NCI-H1930 (cell line): ENCODE data around the gene LY9.

Experiments
- DNase-seq, 2 experiments: peaks; one replicate each; lab custom pipeline; 2025; lab: John Stamatoyannopoulos, UW

Gene LY9, protein sequence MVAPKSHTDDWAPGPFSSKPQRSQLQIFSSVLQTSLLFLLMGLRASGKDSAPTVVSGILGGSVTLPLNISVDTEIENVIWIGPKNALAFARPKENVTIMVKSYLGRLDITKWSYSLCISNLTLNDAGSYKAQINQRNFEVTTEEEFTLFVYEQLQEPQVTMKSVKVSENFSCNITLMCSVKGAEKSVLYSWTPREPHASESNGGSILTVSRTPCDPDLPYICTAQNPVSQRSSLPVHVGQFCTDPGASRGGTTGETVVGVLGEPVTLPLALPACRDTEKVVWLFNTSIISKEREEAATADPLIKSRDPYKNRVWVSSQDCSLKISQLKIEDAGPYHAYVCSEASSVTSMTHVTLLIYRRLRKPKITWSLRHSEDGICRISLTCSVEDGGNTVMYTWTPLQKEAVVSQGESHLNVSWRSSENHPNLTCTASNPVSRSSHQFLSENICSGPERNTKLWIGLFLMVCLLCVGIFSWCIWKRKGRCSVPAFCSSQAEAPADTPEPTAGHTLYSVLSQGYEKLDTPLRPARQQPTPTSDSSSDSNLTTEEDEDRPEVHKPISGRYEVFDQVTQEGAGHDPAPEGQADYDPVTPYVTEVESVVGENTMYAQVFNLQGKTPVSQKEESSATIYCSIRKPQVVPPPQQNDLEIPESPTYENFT

DNA sequence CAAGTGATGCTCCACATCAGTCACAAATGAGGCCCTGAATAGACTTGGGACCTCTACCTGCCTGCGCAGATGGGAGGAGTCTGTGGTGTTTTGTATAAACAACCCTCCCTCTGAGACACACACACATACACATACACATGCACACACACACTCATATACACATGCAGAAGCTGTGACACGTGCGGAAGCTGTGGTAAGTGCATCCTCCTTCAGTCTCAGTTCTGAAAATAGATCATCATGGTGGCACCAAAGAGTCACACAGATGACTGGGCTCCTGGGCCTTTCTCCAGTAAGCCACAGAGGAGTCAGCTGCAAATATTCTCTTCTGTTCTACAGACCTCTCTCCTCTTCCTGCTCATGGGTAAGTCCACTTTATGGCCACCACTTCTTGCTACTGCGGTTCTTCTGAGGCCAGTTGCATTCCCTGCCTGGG lies at the start of gene LY9:
Gene LY9 (plus strand): TSS at position 224 of the 433 bp plus-strand sequence. CDS start 14 bp downstream, at position 238.
- no peak for DNase-seq

DNA sequence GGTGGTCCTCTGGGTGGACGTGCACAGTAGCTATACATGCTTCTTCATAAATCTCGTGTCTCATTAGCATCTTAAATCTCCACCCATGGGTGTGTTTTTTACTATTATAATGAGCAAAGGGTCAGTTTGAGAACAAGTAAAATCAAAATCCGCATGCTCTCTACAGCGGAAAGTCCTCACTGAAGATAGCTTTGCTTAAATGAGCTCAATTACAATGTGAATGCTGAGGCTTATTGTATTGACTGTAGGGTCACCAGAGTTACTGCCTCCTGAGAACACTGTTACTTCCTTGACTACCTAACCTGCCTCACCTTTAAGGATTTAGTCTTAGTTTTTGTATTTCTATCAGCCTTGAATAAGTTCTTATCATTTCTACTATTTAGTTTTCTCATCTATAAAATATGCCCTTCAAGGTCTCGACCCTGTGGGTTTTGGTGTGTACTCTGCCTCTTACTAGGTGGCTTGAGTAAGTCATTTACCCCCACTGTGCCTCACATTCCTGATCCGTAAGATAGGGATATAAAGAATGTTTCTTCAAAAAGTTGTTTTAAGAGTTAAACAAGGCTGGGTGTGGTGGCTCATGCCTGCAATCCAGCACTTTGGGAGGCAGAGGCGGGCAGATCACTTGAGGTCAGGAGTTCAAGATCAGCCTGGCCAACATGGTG lies 49.0 kb upstream of the LY9 start:
- no peak for DNase-seq

- no peak for DNase-seq
These were observed 48.3 kb upstream of the LY9 start for GRCh38 chr1:160747717-160748116.

- DNase-seq: no peak
These were observed 47.6 kb upstream of the LY9 start for GRCh38 chr1:160748181-160748877.

DNA sequence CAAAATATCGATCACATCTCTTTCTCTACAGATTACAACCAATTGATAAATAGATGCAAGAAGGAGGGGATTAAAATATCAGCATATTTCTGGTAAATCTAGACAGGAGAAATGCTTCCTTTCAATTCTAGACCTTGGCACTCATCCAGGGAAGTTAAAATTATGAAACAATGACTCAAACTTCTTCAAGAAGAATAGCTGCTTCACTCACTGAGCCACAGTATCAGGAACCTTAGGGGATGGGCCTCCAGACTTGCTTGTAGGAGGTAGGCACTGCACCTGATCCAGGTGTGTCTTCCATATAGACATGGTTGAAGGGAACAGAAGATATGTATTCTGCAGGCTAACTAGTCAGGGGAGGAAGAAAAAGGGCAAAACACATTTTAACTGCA lies 47.1 kb upstream of the LY9 start:
- DNase-seq: no peak

GRCh38 chr1:160750608-160751007 lies 45.4 kb upstream of the LY9 start:
- DNase-seq: no peak

DNA sequence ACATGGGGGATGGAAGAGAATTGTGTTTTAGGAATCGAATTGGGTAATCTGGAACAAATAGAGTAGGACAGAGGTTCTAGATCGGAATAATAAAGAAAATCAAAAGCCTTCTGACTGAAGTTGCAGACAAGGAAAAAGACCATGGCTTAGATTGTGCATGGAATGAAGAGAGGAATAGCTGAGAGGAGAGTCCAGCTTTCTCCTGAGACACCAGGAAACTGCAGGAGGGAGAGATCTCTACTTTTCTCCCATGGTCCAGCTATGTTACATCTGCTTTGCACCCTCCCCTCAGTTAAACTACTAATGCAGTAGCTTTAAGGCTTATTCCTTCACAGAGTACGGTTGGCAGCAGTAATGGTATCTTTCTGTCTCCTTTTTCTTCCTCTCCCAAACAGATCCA lies 43.6 kb upstream of the LY9 start:
- no peak for DNase-seq

DNA sequence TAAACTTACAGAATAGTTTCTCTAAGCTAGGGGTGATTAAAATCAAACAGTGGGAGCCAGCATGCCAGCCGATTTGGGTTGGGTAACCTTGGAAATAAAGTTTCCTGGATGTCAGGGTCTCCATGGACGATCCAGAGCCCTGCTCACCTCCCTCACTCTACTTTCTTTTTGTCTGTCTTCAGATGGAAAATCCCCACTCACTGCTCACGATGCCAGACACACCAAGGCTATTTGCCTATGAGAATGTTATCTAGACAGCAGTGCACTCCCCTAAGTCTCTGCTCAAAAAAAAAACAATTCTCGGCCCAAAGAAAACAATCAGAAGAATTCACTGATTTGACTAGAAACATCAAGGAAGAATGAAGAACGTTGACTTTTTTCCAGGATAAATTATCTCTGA lies 43.0 kb upstream of the LY9 start:
- DNase-seq: no peak

DNA sequence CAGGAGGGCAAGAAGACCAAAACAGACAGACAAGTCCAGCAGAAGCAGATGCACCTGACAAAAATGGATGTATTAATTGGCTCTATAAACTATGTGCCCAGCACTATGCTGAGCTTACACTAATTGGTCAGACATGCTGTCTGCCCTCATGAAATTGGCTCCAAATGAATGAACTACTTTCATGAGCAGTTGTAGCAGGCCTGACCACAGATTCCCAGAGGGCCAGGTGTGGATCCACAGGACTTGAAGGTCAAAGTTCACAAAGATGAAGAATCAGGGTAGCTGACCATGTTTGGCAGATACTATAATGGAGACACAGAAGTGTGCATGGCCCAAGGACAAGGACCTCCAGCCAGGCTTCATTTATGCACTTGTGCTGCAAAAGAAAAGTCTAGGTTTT lies 42.4 kb upstream of the LY9 start:
- DNase-seq: no peak

DNA sequence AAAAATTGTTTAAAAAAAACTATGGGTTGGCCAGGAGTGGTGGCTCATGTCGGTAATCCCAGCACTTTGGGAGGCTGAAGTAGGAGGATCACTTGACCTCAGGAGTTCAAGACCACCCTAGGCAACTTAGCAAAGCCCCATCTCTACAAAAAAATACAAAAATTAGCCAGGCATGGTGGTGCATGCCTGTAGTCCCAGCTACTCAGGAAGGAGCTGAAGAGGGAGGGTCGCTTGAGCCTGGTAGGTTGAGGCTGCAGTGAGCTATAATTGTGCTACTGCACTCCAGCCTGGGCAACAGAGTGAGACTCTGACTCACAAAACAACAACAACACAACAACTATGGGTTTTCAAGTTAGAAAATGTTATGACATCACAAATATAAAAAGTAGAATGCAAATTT lies 40.5 kb upstream of the LY9 start:
- DNase-seq: no peak

DNA sequence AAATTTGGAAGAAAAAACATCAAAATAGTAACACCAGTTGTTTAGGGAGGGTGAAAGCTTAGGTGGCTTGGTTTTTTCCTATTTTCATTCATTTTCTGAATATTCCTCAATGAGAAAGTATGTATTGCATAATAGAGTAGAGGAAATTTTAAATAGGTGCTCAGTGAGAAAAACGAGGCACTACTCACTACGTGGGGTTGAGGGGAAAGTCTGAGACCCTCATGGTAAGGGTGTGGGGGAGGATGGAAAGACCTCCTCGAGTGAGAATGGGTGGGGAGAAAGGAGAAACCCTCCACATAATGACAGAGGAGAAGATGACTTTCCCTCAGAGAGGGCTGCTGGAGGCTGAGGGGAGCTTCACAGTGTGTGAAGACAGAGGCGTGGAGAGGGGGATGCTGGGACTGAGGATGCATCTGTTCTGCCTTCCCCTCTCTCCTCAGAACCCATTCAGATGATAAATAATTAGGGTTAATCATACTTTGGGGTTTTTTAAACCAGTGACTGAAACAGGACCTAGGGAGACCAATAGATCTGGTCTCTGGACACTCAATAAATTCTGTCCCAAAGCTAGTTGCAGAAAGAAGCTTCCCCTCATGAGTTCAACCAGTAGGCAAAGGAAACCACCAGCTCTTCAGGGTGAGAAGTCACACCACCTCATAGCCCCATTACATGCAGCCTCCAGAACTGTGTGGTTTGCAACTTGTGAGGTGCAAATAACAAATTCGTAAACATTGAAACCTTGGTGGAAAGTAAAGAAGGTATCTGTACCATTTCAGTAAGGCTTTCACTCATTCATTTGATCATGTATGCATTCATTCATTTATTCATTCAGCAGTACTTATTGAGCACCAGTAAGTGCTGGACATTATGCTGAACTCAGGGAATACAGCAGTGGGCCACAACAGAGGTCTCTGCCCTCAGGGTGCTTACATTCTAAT lies 39.8 kb upstream of the LY9 start:
- no peak for DNase-seq

DNA sequence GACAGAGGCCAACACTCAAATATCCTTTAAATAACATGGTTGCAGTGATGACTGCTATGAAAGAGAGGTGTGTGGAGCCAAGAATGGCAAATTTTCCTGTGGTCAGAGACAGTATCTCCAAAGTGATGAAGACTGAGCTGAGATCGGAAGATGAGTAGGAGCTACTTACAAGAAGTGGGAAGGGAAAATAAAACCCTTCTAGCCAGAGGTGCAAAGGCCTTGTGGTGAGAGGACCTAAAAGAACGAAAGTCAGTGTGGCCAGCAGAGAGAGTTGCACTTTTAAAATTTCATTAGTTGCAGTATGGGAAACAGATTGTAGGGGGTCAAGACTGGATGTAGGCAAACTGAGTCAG lies 39.1 kb upstream of the LY9 start:
- DNase-seq: no peak

GRCh38 chr1:160758521-160758920 lies 37.5 kb upstream of the LY9 start:
- DNase-seq: no peak

DNA sequence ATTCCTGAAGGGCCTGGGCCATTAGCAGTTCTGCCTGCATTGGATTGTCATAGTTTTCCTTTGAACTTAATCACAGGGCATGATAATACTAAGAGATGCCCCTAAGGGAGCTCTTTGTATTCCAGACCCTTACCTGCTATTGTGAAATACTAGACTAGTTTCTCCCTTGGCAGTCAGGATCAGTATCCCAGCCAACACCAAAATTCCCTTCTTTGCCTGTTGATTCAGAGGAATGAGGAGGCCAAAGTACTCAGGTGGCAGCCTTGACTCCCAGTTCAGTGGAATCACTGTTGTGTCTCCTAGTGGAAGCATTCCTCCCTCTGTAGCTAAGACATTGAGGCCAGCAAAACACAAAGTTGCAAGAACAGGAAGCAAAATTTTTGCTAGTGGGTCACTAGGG lies 36.2 kb upstream of the LY9 start:
- DNase-seq: no peak

DNA sequence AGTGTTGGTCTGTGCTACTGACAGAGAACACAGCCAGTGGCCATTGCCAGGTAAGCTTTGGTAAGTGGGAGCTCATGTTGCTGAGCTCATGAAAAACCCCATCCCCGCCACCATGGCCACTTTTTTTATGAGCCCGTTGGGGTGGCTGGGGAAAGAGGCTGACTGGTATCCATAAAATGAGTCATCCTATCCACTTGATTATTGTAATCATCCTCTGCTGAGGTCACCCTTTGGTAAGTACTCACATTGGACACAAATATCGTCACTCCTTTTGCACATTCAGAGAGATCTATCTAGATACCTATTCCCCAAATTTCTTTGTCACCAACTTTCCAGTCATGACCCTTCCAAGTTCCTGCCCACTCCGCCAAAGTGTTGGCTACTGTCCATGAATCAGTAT lies 34.9 kb upstream of the LY9 start:
- no peak for DNase-seq

DNA sequence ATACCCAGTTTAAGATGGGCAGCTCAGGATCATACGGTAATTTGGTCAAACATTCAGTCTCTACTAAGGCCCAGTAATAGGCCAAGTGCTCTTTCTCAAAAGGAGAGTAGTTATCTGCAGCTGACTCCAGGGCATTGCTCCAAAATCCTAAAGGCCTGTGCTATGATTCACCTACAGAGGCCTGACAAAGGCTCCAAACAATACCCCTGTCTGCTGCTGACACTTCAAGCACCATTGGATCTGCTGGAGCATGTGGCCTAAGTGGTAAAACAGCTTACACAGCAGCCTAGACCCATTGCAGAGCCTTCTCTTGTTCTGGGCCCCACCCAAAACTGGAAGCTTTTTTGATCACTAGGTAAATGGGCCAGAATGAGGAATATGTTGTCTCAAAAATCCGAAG lies 34.1 kb upstream of the LY9 start:
- DNase-seq: no peak

DNA sequence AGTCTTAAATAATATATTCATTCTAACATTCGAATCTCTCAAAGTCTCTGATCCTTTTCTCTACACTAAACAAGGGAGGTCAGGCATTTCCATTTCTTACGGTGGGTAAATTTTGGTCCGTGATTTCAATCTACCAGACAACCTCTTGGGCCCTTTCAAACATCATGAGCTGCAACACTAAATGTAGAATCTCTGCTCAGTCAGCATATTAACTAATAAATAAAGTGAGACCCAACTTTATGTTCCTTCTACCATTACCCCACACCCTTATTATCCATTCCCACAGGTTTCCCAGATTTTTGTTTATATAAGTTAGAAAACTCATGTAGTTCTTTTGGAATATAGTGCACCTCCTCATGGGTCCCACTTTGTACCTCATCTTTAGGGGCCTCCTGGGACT lies 32.0 kb upstream of the LY9 start:
- DNase-seq: no peak

DNA sequence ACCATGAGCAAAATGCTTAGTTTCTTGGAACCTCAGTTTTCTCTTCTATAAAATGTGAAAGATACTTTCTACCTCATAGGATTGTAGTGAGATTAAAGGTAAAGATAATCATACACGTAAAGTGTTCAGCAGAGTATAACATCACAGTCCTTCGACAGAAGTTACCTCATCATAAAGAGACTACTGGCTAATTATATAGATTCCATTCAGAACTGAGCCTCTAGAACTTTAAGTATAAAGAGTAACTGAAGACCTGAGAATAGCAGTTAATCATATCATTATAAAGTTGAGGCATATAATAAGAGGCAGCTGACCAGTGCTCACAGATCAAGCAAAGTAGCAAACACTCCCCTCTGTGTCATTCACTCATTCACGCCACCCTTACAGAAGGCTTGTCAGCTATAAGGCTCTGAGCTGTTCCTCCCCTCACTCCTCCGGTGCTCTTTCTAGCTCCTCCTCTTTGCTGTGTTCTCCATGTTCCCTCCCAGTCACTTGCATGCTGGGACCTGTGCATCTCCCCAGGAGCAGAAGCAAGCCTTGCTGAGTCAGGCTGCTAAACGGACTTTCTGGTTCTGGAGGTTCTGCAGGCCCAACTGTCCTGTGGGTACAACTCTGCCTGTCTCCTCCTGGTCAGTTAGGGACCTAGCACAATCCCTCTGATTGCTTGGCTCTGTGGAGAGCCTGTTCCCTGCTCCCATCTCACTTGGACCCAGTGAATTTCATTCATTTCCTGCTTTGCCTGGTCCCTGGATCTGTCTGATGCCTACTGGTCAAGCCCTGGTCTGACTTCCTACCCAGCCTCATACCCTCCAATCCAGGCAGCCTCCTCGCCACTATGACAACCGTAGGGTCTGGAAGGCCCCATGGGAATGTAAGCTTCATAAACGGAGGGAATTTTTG lies 28.3 kb upstream of the LY9 start:
- DNase-seq: no peak

DNA sequence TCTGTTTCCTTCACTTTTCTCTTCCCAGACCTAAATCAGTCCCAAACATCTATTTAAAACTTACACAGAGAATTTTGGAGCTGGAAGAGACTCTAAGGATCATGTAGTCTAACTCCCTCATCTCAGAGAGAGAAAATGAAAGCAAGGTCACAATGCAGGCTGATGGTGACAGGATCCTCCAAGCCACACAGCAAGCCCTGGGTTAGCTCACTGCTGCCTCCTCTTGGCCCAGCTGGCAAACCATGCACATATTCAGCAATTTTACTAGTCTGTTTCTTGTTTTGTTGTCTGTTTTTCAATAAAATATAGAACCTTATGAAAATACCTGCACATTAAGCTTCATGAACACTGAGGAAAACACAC lies 27.7 kb upstream of the LY9 start:
- no peak for DNase-seq

DNA sequence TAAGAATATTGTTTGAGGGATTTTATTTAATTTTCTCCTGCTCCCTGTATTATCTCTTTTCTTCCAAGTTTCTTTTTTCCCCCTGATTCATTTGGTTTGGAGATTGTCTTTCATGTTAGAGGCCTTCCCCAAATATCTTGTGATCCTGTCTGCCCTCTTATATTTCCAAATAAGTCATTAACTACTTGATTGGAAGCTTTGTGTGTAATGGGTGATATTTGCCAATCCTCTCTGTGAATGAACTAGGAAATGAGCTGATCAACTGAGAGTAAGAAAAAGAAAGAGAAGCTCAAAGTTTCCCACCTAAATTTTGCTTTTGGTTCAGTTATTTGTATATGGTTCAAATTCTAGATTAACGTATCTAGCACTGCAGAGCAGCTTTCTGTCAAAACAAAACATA lies 23.6 kb upstream of the LY9 start:
- DNase-seq: no peak

DNA sequence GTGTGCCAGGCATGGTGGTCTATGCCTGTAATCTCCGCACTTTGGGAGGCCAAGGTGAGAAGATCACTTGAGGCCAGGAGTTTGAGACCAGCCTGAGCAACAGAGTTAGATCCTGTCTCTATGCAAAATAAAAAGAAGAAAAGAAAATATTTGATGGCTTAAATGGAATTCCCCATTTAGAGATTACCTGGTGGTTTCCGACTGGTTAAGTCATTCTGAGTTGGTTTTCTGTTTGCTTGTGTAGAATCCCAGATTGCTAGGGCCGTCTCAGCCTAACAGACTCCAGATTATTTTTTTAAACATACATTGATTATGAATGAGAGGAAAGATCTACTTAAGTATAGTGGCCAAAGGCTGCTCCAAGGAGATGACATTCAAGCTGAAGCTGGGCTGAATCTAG lies 22.9 kb upstream of the LY9 start:
- DNase-seq: no peak
